Epithelial cell of proximal tubule (primary cell): ENCODE results near the gene ATAD1. TPM values are rescaled to one million over a fixed set of nuclear protein-coding genes. Genes with fewer than 3 reads are reported as not detected.
A peak's percentile ranks its signal among the peaks of the same experiment; 100 is the strongest.

Source experiments
- DNase-seq: peaks from one replicate; pipeline ENCODE4 v3.0.0-alpha.2; 2011; ENCODE audit warnings: low read depth
- H3K4me3 ChIP-seq: 2 replicates; pipeline ENCODE4 v1.5.1; 2011; ENCODE audit warnings: low read depth, mild to moderate bottlenecking, low read length
- total RNA-seq: library from RNA; depleted of rRNA; stranded (reverse); fragments of >200 nt; gene quantifications from 2 replicates; pipeline ENCODE4 v1.2.3, GENCODE V29; 2015
- TF ChIP-seq, protein P1 (sequence below): conservative IDR thresholded peaks from 2 replicates; pipeline ENCODE4 v1.5.1; 2012; ENCODE audit warnings: low read depth, mild to moderate bottlenecking, low read length

The ATAD1 gene
- total RNA-seq, 1 donor from 2014 or later = 24.8 TPM

DNA sequence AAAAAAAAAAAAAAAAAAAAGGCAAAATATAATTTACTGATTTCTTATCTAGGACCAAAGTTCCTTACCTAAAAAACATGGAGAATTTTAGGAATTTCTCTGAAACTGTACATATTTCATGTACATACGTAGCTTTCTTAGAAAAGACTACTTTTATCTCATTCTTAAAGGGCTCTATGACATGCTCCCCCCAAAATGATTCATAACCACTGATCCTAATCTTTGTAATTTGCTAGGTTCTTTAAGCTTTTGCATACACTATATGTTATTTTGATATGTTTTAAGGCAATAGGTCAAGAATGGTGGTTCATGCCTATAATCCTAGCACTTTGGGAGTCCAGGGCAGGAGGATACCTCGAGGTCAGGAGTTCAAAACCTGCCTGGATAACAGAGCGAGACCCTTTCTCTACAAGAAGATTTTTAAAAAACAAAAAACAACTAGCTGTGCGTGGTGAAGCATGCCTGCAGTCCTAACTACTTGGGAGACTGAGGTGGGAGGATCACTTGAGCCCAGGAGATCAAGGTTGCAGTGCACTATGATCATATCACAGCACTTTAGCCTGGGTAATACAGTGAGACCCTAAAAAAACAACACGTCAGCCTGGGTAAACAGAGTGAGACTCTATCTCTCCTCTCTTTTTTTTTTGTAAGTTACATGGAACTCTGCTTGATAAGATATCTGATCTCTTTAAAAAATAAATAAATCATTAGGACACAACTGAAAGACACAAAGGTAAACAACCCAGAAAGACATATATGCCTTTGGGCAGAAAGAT lies 54.8 kb downstream of the ATAD1 start:
- TF ChIP-seq, protein P1, sequence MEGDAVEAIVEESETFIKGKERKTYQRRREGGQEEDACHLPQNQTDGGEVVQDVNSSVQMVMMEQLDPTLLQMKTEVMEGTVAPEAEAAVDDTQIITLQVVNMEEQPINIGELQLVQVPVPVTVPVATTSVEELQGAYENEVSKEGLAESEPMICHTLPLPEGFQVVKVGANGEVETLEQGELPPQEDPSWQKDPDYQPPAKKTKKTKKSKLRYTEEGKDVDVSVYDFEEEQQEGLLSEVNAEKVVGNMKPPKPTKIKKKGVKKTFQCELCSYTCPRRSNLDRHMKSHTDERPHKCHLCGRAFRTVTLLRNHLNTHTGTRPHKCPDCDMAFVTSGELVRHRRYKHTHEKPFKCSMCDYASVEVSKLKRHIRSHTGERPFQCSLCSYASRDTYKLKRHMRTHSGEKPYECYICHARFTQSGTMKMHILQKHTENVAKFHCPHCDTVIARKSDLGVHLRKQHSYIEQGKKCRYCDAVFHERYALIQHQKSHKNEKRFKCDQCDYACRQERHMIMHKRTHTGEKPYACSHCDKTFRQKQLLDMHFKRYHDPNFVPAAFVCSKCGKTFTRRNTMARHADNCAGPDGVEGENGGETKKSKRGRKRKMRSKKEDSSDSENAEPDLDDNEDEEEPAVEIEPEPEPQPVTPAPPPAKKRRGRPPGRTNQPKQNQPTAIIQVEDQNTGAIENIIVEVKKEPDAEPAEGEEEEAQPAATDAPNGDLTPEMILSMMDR = no peak
- no peak for DNase-seq
- no peak overlapping the region for H3K4me3 ChIP-seq

DNA sequence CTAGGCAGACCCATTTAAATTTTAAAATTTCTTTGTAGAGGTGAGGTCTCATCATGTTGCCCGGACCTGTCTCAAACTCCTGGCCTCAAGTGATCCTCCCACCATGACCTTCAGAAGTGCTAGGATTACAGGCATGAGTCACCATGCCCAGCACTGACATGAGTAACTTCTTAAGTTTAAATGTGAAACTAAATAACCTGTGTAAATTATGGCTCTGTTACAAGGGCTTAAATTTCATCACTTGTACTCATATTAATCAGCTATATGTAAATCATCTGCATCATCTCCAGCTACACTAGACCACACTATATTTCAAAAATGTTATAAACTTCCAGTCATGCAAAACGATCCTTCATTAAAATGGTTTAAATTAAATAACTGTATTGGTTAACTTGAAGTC lies 56.1 kb downstream of the ATAD1 start:
- H3K4me3 ChIP-seq = no peak overlapping the region
- DNase-seq = peak; percentile 40
- TF ChIP-seq, protein P1 = no peak

DNA sequence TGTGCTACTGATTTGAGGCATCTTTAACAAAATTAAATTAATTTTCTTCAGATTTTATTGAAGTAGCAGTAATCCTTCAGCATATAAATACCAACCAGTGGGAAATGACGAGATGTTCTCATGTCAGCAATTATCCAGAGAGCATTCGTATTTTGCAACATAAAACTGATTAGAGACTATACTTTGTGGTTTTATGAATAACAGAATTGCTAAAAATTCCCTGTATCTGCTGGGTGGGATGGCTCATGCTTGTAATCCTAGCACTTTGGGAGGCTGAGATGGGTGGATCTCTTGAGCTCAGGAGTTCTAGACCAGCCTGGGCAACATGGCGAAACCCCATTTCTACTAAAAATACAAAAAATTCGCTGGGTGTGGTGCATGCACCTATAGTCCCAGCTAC lies 56.9 kb downstream of the ATAD1 start:
- no peak overlapping the region for H3K4me3 ChIP-seq
- DNase-seq = no peak
- TF ChIP-seq, protein P1 = no peak

DNA sequence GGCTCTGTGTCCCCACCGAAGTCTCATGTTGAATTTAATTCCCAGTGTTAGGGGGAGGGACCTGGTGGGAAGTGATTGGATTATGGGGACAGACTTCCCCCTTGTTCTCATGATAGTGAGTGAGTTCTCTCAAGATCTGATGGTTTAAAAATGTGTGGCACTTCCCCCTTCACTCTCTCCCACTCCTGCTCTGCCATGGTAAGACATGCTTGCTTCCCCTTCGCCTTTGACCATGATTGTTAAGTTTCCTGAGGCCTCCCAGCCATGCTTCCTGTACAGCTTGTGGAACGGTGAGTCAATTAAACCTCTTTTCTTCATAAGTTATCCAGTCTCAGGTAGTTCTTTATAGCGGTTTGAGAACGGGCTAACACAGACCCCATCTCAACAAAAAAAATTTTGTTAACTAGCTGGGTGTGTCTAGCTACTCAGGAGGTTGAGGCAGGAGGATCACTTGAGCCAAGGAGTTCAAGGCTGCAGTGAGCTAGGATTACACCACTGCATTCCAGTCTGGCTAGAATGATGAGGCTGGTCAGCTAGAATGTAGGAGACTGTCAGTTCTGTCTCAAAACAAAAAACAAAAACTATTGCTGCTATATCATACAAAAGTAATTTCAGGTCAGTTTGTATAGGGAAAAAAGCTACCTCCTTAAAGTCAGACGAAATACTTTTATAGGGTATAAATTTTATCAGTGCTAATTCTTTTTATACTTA lies 57.7 kb downstream of the ATAD1 start:
- no peak for DNase-seq
- TF ChIP-seq, protein P1 = no peak
- no peak overlapping the region for H3K4me3 ChIP-seq

DNA sequence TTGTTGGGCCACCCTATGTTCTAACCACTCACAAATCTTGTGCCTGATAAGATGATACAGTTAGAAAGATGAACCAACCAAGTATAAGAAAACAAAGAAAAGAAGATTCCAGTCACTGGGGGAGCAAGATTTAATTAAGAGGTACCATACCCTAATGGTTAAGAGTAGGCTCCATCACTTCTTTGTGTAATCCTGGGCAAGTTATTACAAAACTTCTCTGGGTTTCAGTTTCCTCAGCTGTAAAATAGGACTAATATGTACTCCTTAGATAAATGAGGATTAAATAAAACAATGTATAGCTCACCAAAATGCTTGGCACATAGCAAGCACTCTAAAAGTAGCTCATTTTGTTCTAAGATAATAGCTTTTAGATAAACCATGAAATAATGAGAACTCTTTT lies 58.5 kb downstream of the ATAD1 start:
- TF ChIP-seq, protein P1 = no peak
- no peak for DNase-seq
- H3K4me3 ChIP-seq = no peak overlapping the region

DNA sequence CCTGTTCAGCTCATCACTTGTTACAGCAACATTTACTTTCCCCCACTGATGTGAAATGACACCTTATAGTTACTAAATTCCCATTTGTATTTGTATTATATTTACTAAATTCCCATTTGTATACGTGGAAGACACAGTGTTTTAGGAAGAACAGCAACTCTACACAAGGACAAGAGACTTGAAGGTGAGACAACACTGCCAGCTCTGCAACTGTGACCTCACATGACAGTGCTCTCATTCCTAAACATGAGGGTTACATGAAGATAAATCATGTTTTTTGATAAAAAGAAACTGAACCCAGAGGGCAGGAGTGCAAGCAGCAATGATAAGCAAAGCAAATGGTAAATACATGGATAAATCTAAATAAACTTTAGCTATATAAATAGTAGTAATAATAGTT lies 60.3 kb downstream of the ATAD1 start:
- no peak for DNase-seq
- TF ChIP-seq, protein P1 = no peak
- no peak overlapping the region for H3K4me3 ChIP-seq
